Measurements from ENCODE around the gene NANOS1. TPM values are rescaled to one million over a fixed set of nuclear protein-coding genes. Genes with fewer than 3 reads are reported as not detected.

NANOS1 gene
- total RNA-seq, 4 donors from 2014 or later = 0.19 to 1.7 (median 1.1) TPM

DNA sequence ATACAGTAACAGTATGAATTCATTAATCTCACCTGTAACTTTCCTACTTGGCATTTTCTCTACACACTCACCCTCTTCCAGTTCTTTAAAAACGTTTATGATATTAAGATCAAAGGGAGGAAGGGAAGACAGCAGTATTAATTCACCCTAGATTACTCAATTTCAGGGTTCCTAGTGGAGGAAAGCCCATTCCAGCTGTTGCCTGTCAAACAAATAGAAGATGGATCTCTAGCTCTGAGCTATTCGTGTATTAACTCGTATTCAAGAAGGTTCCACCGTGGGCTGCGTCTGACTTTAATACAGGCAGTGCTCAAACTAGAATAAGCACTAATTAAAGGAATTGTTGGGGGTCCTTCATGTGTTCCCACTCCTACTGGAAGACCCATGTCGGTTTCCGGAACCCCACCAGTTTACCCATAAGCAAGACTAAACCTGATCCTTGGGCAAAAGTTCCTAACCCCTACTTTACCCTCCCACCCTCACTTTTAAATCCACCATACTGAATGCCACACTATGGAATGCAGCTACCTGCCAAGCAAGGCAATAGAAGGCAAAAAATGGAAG is 2.1 kb downstream of the NANOS1 start:
- H3K27ac ChIP-seq = no peak overlapping the region
- peak overlapping the region in 1 of 4 donors; percentile 80 for H3K4me3 ChIP-seq
- H3K9me3 ChIP-seq = no peaks in the 10 kb centered on the region
- WGBS, 2 donors = 39 to 45% methylated on average over 7 of the region's 7 CpGs
- H3K36me3 ChIP-seq = peaks cover 5 to 49% (median 17%) of the 10 kb centered on the region in 3 donors
- TF ChIP-seq, protein P1, sequence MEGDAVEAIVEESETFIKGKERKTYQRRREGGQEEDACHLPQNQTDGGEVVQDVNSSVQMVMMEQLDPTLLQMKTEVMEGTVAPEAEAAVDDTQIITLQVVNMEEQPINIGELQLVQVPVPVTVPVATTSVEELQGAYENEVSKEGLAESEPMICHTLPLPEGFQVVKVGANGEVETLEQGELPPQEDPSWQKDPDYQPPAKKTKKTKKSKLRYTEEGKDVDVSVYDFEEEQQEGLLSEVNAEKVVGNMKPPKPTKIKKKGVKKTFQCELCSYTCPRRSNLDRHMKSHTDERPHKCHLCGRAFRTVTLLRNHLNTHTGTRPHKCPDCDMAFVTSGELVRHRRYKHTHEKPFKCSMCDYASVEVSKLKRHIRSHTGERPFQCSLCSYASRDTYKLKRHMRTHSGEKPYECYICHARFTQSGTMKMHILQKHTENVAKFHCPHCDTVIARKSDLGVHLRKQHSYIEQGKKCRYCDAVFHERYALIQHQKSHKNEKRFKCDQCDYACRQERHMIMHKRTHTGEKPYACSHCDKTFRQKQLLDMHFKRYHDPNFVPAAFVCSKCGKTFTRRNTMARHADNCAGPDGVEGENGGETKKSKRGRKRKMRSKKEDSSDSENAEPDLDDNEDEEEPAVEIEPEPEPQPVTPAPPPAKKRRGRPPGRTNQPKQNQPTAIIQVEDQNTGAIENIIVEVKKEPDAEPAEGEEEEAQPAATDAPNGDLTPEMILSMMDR (IDR thresholded peaks at IDR 0.05) = no peak
- TF ChIP-seq POLR2A (IDR thresholded peaks at IDR 0.05) = no peak
- intact Hi-C loops (cut with DNase I) = loop anchor here (5.0 kb wide), 1 partner anchor 46 kb away; no protein-coding TSS in a partner anchor
- no peak for DNase-seq
- no peaks in the 10 kb centered on the region for H3K27me3 ChIP-seq
- peaks cover 15 to 34% (median 20%) of the 10 kb centered on the region in 3 donors for H3K4me1 ChIP-seq

DNA sequence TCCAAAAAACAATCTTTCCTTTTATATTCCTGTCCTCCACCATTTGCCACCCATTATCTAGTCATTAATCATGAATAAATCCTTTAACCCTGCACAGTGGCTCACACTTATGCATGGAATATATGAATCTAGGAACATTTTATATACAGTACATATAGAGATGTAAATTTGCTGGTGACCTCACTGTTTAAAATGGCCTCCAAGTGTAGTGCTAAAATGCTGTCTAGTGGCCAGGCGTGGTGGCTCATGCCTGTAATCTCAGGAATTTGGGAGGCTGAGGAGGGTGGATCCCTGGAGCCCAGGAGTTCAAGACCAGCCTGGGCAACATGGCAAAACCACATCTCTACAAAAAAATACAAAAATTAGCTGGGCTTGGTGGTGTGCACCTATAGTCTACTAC is 9.6 kb downstream of the NANOS1 start:
- intact Hi-C loops (cut with DNase I) = no loop called here
- WGBS, 2 donors = 83 to 90% methylated on average over 1 of the region's 1 CpG
- H3K36me3 ChIP-seq = peaks cover 56 to 100% (median 66%) of the 10 kb centered on the region in 3 donors

DNA sequence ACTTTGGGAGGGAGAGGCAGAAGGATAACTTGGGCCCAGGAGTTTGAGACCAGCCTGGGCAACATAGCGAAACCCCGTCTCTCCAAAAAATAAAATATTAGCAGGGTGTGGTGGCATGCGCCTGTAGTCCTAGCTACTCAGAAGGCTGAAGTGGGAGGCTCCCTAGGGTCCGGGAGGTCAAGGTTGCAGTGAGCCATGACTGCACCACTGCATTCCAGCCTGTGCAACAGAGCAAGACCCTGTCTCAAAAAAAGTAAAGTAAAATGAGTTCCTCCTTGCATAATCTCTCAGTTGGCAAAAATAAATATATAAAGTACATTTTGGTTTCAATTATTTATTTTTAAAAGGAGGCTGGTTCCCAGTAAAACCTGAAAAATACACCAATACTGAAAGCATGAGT is 11.8 kb downstream of the NANOS1 start:
- no peak overlapping the region for H3K4me3 ChIP-seq
- no peaks in the 10 kb centered on the region for H3K27me3 ChIP-seq
- TF ChIP-seq POLR2A (IDR thresholded peaks at IDR 0.05) = no peak
- TF ChIP-seq, protein P1 (IDR thresholded peaks at IDR 0.05) = no peak
- H3K9me3 ChIP-seq = no peaks in the 10 kb centered on the region
- DNase-seq = no peak
- 84 to 97% methylated on average over 4 of the region's 4 CpGs for WGBS, 2 donors
- intact Hi-C loops (cut with DNase I) = loop anchor here (10.0 kb wide), 1 partner anchor 133 kb away; the partner anchor contains the start of gene PRDX3
- H3K4me1 ChIP-seq = no peaks in the 10 kb centered on the region
- H3K27ac ChIP-seq = no peak overlapping the region
- H3K36me3 ChIP-seq = peaks cover 56 to 100% (median 74%) of the 10 kb centered on the region in 3 donors

More for the DNA sequence above, 9.6 kb downstream of the NANOS1 start:
- H3K27ac ChIP-seq = no peak overlapping the region
- H3K4me1 ChIP-seq = no peaks in the 10 kb centered on the region
- no peak overlapping the region for H3K4me3 ChIP-seq
- DNase-seq = no peak
- no peaks in the 10 kb centered on the region for H3K9me3 ChIP-seq
- TF ChIP-seq, protein P1 (IDR thresholded peaks at IDR 0.05) = no peak
- no peak for TF ChIP-seq POLR2A (IDR thresholded peaks at IDR 0.05)
- no peaks in the 10 kb centered on the region for H3K27me3 ChIP-seq

DNA sequence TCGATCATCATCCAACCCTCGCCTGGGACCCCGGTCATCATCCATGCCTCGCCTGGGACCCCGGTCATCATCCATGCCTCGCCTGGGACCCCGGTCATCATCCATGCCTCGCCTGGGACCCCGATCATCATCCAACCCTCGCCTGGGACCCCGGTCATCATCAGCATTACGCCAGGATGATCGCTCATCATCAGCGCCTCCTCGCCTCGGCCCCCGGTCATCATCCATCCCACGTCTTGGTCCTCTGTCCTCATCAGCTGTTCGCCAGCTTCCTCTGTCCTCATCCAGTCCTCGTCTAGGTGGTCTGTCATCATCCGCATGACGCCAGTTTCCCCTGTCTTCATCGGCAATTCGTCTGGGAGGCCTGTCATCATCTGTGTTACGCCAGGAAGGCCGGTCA is 12.7 kb downstream of the NANOS1 start:
- TF ChIP-seq POLR2A (IDR thresholded peaks at IDR 0.05) = no peak
- TF ChIP-seq, protein P1 (IDR thresholded peaks at IDR 0.05) = no peak
- peaks cover 54 to 100% (median 67%) of the 10 kb centered on the region in 3 donors for H3K36me3 ChIP-seq
- no peaks in the 10 kb centered on the region for H3K9me3 ChIP-seq
- no peak for DNase-seq
- no peak overlapping the region for H3K4me3 ChIP-seq
- H3K27me3 ChIP-seq = no peaks in the 10 kb centered on the region
- H3K27ac ChIP-seq = no peak overlapping the region
- no peaks in the 10 kb centered on the region for H3K4me1 ChIP-seq
- WGBS, 2 donors = 96 to 97% methylated on average over 26 of the region's 26 CpGs
- intact Hi-C loops (cut with DNase I) = loop anchor here (10.0 kb wide), 1 partner anchor 133 kb away; the partner anchor contains the start of gene PRDX3

DNA sequence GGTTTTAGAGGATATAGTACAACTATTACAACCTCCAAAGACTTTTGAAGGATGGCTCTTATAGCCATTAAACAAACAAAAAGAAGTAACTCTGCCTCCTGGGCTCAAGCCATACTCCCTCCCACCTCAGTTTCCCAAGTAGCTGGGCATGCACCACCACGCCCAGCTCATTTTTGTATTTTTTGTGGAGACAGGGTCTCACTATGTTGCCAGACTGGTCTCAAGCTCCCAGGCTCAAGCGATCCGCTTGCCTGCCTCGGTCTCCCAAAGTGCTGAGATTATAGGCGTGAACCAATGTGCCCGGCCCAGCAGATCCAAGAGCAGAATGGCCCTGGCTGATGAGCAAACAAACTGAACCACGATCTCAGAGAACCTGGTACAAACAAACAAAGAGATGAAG is 16.0 kb downstream of the NANOS1 start:
- no peak overlapping the region for H3K27ac ChIP-seq
- no peak for TF ChIP-seq POLR2A (IDR thresholded peaks at IDR 0.05)
- TF ChIP-seq, protein P1 (IDR thresholded peaks at IDR 0.05) = no peak

More for the DNA sequence above, 16.0 kb downstream of the NANOS1 start:
- H3K9me3 ChIP-seq = no peaks in the 10 kb centered on the region
- DNase-seq = no peak
- no peaks in the 10 kb centered on the region for H3K4me1 ChIP-seq
- H3K27me3 ChIP-seq = no peaks in the 10 kb centered on the region
- H3K36me3 ChIP-seq = peaks cover 37 to 100% (median 70%) of the 10 kb centered on the region in 3 donors
- intact Hi-C loops (cut with DNase I) = loop anchor here (10.0 kb wide), 1 partner anchor 129 kb away; the partner anchor contains the start of gene PRDX3
- 85 to 89% methylated on average over 5 to 7 of the region's 7 CpGs for WGBS, 2 donors
- no peak overlapping the region for H3K4me3 ChIP-seq

Measured in esophagus squamous epithelium (tissue), 5 donors.